GM20000 (cell line): Measurements from ENCODE around the gene SYT1.

Source experiments
- DNase-seq: peaks from one replicate; pipeline ENCODE4 v3.0.0; 2012; ENCODE audit warnings: low spot score
- CTCF ChIP-seq: IDR thresholded peaks from 2 replicates; pipeline ENCODE4 v1.5.1; 2012; ENCODE audit warnings: mild to moderate bottlenecking, control low read depth; ENCODE audit errors: extremely low read depth, missing control alignments

SYT1 gene

GRCh38 chr12:79411791-79412190 lies 547.2 kb downstream of the SYT1 start:
- DNase-seq, result no peak
- TF ChIP-seq CTCF, result no peak

- no peak for TF ChIP-seq CTCF
- no peak for DNase-seq
Measured at GRCh38 chr12:79413796-79414195, 549.2 kb downstream of the SYT1 start.

- no peak for TF ChIP-seq CTCF
Measured at GRCh38 chr12:79414252-79414651, 549.7 kb downstream of the SYT1 start.

GRCh38 chr12:79415321-79415720 lies 550.7 kb downstream of the SYT1 start:
- no peak for TF ChIP-seq CTCF
- no peak for DNase-seq

More at GRCh38 chr12:79414252-79414651, 549.7 kb downstream of the SYT1 start:
- no peak for DNase-seq

- no peak for DNase-seq
- no peak for TF ChIP-seq CTCF
Measured at GRCh38 chr12:79415746-79416435, 551.3 kb downstream of the SYT1 start.

GRCh38 chr12:79420146-79420618 lies 555.6 kb downstream of the SYT1 start:
- no peak for DNase-seq
- no peak for TF ChIP-seq CTCF

- no peak for DNase-seq
- no peak for TF ChIP-seq CTCF
Measured at GRCh38 chr12:79421236-79421740, 556.7 kb downstream of the SYT1 start.
